GM13977 (cell line): ENCODE data around the gene ZNF846.

Experiments
- DNase-seq: peaks from one replicate; pipeline ENCODE4 v3.0.0; 2012; ENCODE audit warnings: low spot score
- in situ Hi-C: fragments of 300-500 bp; cut with MboI; formaldehyde crosslinking; loops from one replicate; pipeline ENCODE4 v1.12.0; 2022; ENCODE audit warnings: low sequenced_read_pairs, low pct_unique_long_range_greater_than_20kb, mixed read lengths, inconsistent platforms; ENCODE audit not compliant: unreplicated experiment
- TF ChIP-seq, protein P1 (sequence below): IDR thresholded peaks from 2 replicates; pipeline ENCODE4 v1.5.1; 2012; ENCODE audit warnings: mild to moderate bottlenecking, control low read depth; ENCODE audit not compliant: insufficient read depth; ENCODE audit errors: extremely low read depth, missing control alignments

The ZNF846 gene

GRCh38 chr19:9768175-9769112, at the start of gene ZNF846:
ZNF846 (minus strand) TSS chr19:9768738; CDS start chr19:9764950, 3,788 bp downstream.
- peak; percentile 94 for DNase-seq
- in situ Hi-C loops: no loop called here
- TF ChIP-seq, protein P1, sequence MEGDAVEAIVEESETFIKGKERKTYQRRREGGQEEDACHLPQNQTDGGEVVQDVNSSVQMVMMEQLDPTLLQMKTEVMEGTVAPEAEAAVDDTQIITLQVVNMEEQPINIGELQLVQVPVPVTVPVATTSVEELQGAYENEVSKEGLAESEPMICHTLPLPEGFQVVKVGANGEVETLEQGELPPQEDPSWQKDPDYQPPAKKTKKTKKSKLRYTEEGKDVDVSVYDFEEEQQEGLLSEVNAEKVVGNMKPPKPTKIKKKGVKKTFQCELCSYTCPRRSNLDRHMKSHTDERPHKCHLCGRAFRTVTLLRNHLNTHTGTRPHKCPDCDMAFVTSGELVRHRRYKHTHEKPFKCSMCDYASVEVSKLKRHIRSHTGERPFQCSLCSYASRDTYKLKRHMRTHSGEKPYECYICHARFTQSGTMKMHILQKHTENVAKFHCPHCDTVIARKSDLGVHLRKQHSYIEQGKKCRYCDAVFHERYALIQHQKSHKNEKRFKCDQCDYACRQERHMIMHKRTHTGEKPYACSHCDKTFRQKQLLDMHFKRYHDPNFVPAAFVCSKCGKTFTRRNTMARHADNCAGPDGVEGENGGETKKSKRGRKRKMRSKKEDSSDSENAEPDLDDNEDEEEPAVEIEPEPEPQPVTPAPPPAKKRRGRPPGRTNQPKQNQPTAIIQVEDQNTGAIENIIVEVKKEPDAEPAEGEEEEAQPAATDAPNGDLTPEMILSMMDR: no peak

- DNase-seq: no peak
- TF ChIP-seq, protein P1: no peak
- in situ Hi-C loops: no loop called here
Measured at GRCh38 chr19:9818175-9818733, 49.7 kb upstream of the ZNF846 start.

GRCh38 chr19:9811139-9811538, 42.6 kb upstream of the ZNF846 start:
- DNase-seq: no peak
- TF ChIP-seq, protein P1: no peak
- in situ Hi-C loops: no loop called here

GRCh38 chr19:9808855-9809824, 40.6 kb upstream of the ZNF846 start:
- TF ChIP-seq, protein P1: no peak
- in situ Hi-C loops: no loop called here
- no peak for DNase-seq

DNA sequence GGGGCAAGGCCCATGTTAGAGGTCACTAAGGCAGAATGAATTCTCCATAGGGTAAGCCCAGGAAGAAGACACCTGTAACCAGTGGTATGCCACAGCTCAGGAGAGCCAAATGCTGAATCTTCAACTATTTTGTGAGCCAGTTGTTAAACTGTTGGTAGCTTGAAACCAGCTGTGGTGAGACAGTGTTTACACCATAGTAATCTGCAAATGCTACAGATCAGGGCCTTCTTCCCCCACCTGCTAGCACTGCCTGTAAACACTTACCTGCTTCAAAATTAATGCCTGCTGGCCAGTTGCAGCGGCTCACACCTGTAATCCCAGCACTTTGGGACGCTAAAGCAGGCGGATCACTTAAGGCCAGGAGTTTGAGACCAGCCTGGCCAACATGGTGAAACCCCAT, 38.3 kb upstream of the ZNF846 start:
- in situ Hi-C loops: no loop called here
- TF ChIP-seq, protein P1: no peak
- no peak for DNase-seq

- in situ Hi-C loops: no loop called here
- TF ChIP-seq, protein P1: no peak
- DNase-seq: no peak
Measured at GRCh38 chr19:9801976-9802375, 33.4 kb upstream of the ZNF846 start.
